Measurements from ENCODE around the gene OVCH2.
"Not testable (repeated sequence)": the region's sequence is repeated elsewhere in the genome, so short reads cannot be mapped to it uniquely, and the experiment has no call there.

Gene OVCH2

GRCh38 chr11:7670641-7671040 is 35.6 kb downstream of the OVCH2 start:
- DNase-seq, result no peak

- no peak for DNase-seq
These were observed 37.4 kb downstream of the OVCH2 start for GRCh38 chr11:7668911-7669310.

GRCh38 chr11:7668464-7668863 is 37.8 kb downstream of the OVCH2 start:
- no peak for DNase-seq

DNA sequence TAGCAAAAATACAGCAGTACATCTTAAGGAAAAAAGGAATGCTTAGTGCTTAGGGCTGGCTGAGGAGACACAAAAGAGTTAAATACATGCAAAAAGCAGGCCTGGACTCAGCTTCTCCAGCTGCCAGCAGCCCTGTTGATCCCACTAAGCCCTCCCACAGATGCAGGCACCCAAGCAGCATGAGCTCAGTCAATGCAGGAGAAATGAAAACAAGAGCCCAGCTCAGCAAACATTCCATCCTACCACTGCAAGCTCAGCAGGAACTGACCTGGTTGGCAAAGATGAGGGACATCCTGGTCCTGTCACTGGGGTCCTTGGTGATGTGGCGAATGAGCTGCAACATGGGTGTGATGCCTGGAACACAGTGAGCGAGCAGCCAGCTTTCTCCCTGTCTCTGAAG is 38.8 kb downstream of the OVCH2 start:
- DNase-seq, result no peak

DNA sequence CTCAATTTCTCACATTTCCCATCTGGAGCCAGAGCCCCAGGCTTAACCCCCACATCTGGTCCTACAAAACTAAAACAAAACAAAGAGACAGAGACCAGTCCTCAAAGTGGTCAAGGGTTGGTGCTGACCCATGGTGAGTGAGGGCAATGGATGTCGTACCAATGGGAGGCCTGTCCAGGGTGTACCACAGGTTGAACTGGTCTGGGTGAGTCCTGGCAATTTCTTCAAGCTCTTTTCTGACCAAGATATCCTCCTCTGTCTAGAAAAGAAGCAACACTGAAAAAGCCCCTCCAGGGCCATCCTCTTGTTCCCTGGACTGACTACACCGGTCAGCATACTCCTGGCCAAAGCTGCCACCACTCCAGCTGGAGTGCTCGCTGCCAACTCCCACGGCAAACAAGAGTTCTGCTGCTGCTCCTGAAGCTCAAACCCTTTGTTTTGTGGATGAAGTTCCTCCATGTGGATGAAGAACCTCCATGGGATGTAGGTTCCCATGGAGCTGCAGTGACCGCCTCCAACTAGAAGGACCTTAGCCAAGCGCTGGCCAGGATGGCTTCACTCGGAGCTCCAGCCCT is 39.9 kb downstream of the OVCH2 start:
- no peak for DNase-seq

DNA sequence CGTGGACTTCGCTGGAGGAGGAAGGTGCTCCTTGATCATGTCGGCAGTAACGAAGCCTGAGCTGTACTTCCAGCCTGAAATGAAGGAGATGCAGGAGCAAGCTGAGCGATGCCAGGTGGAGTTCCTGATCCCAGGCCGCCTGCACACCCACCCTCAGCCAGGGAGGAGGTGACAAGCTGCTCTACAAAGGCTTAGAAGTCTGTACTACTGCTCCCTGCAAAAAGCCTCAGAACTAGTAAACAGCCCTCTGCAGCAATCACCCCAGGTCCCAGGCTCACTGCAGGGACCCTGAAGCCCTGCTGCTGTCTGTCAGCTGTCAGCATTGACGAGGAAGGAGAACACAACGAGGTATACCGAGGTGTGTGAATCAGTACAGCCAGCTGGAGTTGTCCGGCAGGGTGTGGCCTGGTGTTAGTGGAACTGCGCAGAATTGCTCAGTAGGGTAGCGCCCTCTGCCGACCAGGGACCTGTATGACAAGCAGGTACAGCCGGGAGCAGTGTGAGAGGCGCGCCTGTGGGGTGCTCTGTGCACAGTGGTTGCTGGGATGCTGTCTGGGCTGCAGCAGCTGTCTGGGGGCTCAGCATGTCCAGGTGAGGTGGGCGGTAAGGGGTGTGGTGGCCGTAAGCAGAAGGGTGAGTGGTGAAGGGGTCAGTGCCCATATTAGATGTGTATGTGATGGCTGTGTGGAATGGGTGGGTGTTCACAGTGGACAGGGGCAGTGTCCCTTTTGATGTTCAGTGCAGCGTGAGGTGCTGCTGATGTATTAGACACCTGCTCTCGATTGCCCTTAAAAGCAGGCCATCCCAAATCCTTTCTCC is 40.6 kb downstream of the OVCH2 start:
- DNase-seq, result peak; percentile 65

- no peak for DNase-seq
These were observed 41.4 kb downstream of the OVCH2 start for GRCh38 chr11:7664867-7665266.

GRCh38 chr11:7663531-7663930 is 42.7 kb downstream of the OVCH2 start:
- not testable (repeated sequence) for DNase-seq

DNA sequence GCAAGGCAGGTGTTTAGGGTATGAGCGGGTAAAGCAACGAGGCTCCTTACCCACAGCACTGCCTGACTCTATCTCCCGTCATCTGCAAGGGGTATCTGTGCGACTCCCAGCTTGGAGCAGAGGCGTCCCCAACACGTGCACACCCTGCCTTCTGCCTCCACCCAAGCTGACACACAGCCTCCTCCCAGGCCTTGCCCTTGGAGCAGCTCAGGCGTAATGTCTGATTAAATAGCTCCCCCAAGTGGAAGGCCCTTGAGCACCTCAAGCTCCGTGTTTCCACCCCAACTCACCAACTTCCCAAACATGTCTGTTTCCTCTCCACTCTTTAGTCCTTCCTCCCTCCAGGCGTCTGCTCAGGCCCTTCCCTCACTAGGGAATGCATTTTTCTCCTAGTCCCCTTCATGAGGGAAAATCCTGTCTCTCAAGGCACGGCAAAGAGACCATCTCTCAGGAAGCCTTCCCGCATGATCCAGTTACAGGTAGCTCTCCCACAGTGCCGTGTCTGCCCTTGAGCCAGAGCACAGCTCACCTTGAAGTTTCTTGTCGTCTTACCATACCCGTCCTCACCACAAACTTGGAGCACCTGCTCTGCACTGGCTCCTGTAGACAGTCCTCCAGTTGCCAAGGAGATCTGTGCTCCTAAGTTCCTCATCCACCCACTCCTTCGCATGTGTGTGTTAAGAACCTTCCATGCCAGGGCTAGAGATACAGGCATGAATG is 48.8 kb downstream of the OVCH2 start:
- peak; percentile 69 for DNase-seq

GRCh38 chr11:7656704-7657103 is 49.6 kb downstream of the OVCH2 start:
- no peak for DNase-seq

DNA sequence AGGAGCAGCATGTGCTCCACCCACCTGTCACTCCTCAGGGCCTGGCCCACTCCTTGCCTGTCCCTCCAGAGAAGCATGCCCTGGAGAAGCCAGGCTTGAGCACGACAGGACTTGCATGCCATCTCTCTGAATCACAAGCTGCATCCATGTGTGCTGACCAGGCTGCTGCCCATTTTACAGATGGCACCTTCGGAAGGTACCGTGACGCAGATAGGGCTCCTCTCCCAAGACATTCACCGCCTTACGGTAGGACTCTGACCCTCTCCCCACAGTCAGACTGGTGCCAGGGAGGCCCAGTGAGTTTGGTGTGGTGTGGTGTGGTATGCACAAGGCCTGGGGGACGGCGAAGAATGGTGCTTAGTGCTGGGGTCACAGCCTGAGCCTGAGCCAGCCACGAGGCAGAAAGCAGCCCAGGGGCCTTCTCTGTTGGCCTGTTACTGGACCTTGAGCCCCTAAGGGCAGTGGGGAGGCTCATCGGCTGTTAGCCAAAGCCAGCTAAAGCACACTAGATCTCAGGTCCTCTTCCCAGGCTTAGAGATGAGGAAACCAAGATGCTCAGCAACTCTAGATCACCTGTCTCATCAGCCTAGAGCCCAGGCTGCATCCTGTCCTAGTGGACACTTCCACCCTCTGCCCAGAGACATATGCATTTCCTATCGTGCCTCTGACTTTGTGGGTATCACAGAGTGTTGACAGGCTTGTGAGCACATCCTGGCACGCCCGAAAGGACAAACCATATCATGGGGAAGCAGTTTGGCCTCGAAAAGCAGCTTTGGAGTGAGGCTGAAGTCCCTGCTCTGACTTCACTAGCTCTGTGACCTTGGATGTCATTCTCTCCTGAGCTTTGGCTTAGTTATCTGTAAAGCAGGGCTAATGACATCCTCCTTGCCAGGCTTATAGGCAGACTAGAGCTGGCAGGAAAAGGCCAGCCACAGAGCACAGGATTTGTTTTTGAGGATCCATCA is 50.7 kb downstream of the OVCH2 start:
- no peak for DNase-seq

DNA sequence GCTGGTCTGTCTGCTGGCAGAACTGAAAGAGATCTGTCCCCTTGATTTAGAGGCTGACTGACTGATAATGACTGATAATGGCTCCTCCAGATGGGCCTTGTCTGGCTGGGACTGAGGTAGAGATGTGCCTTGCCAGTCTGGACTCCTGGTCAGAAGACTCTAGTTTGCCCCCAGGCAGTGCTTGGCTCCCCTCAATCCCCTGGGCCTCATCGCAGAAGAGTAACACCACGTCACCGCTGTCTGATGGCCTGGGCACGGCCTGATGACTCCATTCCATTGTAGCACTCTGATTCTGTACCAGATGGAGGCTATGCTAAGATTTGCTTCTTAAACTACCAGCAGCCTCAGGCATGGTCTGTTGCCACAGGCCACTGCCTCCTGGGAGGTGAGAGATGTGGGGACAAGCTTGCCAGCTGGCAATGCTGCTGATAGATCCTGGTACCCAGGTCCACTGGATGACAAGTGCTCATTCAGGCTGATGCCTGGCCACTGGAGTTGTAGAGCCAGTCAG is 52.0 kb downstream of the OVCH2 start:
- DNase-seq, result no peak

GRCh38 chr11:7651700-7652099 is 54.6 kb downstream of the OVCH2 start:
- DNase-seq, result no peak

DNA sequence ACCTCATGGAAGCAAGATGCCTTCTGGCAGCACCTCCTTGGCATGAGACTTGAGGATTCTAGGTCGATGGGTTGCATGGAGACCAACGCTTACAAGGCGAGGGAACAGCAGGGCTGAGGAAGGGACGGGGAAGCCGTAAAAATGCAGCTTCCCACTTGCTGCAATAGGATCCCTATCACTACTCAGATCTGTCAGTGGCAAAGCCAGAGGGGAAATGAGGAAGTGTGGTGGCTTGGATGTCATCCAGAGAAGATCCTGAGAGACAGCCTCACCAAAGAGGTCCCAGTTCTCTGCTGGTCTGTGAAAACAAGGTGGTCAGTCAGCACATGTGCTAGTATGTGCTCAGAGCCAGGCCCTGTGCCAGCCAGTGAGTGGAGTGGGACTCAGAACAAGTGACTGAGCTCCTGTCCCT is 55.1 kb downstream of the OVCH2 start:
- DNase-seq, result peak; percentile 12

GRCh38 chr11:7648264-7648663 is 58.0 kb downstream of the OVCH2 start:
- no peak for DNase-seq

DNA sequence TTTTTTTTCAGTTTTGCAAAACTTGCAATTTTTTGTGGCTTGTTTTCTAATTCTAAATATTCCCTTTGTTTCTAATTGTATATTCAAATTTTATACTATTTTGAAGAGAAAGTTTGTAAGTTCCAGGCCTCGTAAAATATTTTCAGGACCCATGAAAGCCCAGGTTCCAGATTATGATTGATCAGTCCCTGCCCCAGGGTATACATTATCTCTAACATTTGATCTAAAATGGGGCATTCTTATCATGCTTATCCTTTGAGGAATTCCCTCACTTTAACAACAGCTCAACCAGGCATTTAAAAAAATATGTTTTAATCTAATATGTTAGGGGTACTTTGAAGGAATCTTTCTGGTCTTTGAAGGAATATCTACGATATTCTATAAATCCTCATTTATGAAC is 59.4 kb downstream of the OVCH2 start:
- DNase-seq, result no peak

DNA sequence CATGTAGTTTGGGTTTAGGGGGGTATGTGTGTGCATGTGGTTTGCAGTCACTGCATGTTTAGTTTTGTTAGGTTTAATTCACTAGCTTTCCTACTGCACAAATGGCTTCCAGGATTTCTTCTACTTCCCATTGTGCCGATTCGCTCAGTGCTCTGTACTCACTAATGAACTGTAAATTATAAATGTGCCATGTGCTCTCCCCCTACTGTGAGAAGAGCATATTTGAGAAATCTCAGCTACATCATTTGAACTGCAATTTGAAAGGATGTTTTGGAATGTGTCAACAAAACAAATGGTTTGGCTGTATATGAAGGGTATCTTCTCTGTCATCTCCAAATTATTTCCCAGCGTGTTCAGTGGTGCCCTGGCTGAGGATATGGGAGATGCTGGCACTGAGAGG is 61.1 kb downstream of the OVCH2 start:
- no peak for DNase-seq

GRCh38 chr11:7643314-7643713 is 63.0 kb downstream of the OVCH2 start:
- DNase-seq, result no peak

- no peak for DNase-seq
These were observed 63.5 kb downstream of the OVCH2 start for GRCh38 chr11:7642747-7643146.

DNA sequence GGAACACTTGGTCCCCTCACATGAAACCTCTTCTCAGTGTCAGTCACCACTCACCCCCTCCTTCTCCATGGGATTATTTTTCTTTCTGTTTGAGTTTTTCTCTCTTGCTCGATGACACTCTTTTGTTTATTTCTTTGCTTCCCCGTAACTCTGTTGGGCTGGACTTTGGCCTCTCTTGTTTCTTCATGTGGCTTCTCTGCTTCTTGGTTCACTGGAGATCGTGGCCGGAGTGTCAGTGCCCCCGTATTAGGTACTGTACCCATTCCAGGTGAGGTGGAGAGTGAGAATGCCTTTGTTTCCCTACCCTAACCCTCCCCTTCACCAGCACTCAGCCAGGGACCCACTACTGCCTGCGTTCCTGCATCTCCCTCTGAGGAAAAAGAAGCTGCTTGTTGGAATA is 65.5 kb downstream of the OVCH2 start:
- no peak for DNase-seq

- no peak for DNase-seq
These were observed 66.6 kb downstream of the OVCH2 start for GRCh38 chr11:7639643-7640025.

Data from hematopoietic multipotent progenitor cell treated with erythropoietin and hydrocortisone succinate and interleukin-3 and kit ligand, for 8 days (in vitro differentiated cells).